Measurements from ENCODE around the gene SIT1. TPM values are rescaled to one million over a fixed set of nuclear protein-coding genes. Genes with fewer than 3 reads are reported as not detected.
"Not testable (repeated sequence)": the region's sequence is repeated elsewhere in the genome, so short reads cannot be mapped to it uniquely, and the experiment has no call there.

SIT1 gene
- total RNA-seq, 1 experiment from 2014 or later, result not detected

- peak; percentile 32 for DNase-seq (ENCODE audit: low spot score)
These were observed 10.3 kb upstream of the SIT1 start for GRCh38 chr9:35660966-35661415.

- peak; percentile 74 for DNase-seq (ENCODE audit: low spot score)
These were observed 8.6 kb upstream of the SIT1 start for GRCh38 chr9:35659340-35659739.

- DNase-seq (ENCODE audit: low spot score), result no peak
These were observed 8.2 kb upstream of the SIT1 start for GRCh38 chr9:35658968-35659220.

GRCh38 chr9:35658137-35658967 lies 7.6 kb upstream of the SIT1 start, which contains the start of gene CCDC107:
TSS of gene CCDC107 (plus strand) at chr9:35658292. CDS start at chr9:35658380, 88 bp downstream.
- DNase-seq (ENCODE audit: low spot score), result peak; percentile 63

- DNase-seq (ENCODE audit: low spot score), result peak; percentile 96
These were observed 6.9 kb upstream of the SIT1 start, which contains the start of gene RMRP for GRCh38 chr9:35657546-35658136. TSS of gene RMRP (minus strand) at chr9:35658019.

- DNase-seq (ENCODE audit: low spot score), result peak; percentile 45
These were observed 6.3 kb upstream of the SIT1 start for GRCh38 chr9:35656831-35657545.

- no peak for DNase-seq (ENCODE audit: low spot score)
These were observed 5.6 kb upstream of the SIT1 start for GRCh38 chr9:35656348-35656747.

GRCh38 chr9:35653611-35654010 lies 2.9 kb upstream of the SIT1 start:
- no peak for DNase-seq (ENCODE audit: low spot score)

GRCh38 chr9:35652829-35653209 lies 2.1 kb upstream of the SIT1 start:
- DNase-seq (ENCODE audit: low spot score), result no peak

- DNase-seq (ENCODE audit: low spot score), result no peak
These were observed 1.5 kb upstream of the SIT1 start for GRCh38 chr9:35651956-35652828.

GRCh38 chr9:35649431-35650340 lies 1.0 kb downstream of the SIT1 start:
- no peak for DNase-seq (ENCODE audit: low spot score)

GRCh38 chr9:35646533-35647265 lies 4.0 kb downstream of the SIT1 start:
- DNase-seq (ENCODE audit: low spot score), result peak; percentile 66

GRCh38 chr9:35646153-35646532 lies 4.6 kb downstream of the SIT1 start:
- no peak for DNase-seq (ENCODE audit: low spot score)

- not testable (repeated sequence) for DNase-seq (ENCODE audit: low spot score)
These were observed 5.0 kb downstream of the SIT1 start for GRCh38 chr9:35645736-35646135.

- DNase-seq (ENCODE audit: low spot score), result no peak
These were observed 7.7 kb downstream of the SIT1 start for GRCh38 chr9:35643046-35643445.

- not testable (repeated sequence) for DNase-seq (ENCODE audit: low spot score)
These were observed 9.3 kb downstream of the SIT1 start for GRCh38 chr9:35641478-35641877.

- not testable (repeated sequence) for DNase-seq (ENCODE audit: low spot score)
These were observed 10.3 kb downstream of the SIT1 start for GRCh38 chr9:35640431-35640830.

- no peak for DNase-seq (ENCODE audit: low spot score)
These were observed 11.1 kb downstream of the SIT1 start for GRCh38 chr9:35639631-35640030.

GRCh38 chr9:35639225-35639624 lies 11.5 kb downstream of the SIT1 start:
- not testable (repeated sequence) for DNase-seq (ENCODE audit: low spot score)

GRCh38 chr9:35638751-35639150 lies 12.0 kb downstream of the SIT1 start:
- DNase-seq (ENCODE audit: low spot score), result not testable (repeated sequence)

All from A172 (cell line).